Measurements from ENCODE around the gene ETV5.

GRCh38 chr3:186098740-186099139, 10.1 kb downstream of the ETV5 start:
- no peak for TF ChIP-seq CTCF (IDR thresholded peaks at IDR 0.05)
- no peak for TF ChIP-seq ZFX (IDR thresholded peaks at IDR 0.05; ENCODE audit: borderline replicate concordance)

Measured in 22Rv1 (cell line).